ENCODE measurements around the gene CLCF1.

Gene CLCF1

DNA sequence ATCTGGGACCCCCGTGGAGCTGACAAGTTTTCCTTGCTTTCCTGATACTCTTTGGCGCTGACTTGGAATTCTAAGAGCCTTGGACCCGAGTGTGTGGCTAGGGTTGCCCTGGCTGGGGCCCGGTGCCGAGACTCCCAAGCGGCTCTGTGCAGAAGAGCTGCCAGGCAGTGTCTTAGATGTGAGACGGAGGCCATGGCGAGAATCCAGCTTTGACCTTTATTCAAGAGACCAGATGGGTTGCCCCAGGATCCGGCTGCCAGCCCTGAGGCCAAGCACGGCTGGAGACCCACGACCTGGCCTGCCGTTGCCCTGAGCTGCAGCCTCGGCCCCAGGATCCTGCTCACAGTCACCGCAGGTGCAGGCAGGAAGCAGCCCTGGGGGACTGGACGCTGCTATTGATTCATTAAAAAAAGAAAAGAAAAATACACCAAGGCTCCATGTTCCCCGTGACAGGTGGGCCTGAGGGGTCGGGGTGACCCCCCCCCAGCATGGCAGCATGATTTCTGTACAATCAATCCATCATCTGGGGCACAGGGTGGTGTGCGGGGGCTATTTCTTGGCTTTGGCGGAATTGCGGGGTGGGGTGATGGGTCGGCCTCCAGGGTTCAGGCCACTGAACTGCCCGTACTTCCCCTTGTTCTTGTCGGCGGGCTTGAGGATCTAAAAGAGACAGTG is 24.7 kb upstream of the CLCF1 start:
- DNase-seq, result no peak
- H3K4me3 ChIP-seq, result no peak overlapping the region
- peaks cover 0 to 31% (median 25%) of the 10 kb centered on the region in 4 donors for H3K4me1 ChIP-seq
- TF ChIP-seq, protein P1, sequence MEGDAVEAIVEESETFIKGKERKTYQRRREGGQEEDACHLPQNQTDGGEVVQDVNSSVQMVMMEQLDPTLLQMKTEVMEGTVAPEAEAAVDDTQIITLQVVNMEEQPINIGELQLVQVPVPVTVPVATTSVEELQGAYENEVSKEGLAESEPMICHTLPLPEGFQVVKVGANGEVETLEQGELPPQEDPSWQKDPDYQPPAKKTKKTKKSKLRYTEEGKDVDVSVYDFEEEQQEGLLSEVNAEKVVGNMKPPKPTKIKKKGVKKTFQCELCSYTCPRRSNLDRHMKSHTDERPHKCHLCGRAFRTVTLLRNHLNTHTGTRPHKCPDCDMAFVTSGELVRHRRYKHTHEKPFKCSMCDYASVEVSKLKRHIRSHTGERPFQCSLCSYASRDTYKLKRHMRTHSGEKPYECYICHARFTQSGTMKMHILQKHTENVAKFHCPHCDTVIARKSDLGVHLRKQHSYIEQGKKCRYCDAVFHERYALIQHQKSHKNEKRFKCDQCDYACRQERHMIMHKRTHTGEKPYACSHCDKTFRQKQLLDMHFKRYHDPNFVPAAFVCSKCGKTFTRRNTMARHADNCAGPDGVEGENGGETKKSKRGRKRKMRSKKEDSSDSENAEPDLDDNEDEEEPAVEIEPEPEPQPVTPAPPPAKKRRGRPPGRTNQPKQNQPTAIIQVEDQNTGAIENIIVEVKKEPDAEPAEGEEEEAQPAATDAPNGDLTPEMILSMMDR (IDR thresholded peaks at IDR 0.05), result no peak
- no peaks in the 10 kb centered on the region for H3K27me3 ChIP-seq
- no peaks in the 10 kb centered on the region for H3K9me3 ChIP-seq
- H3K27ac ChIP-seq, result no peak overlapping the region
- H3K36me3 ChIP-seq, result peaks cover 21 to 61% (median 43%) of the 10 kb centered on the region in 3 donors
- intact Hi-C loops (cut with DNase I; ENCODE audit: low total_unique reads), result no loop called here

DNA sequence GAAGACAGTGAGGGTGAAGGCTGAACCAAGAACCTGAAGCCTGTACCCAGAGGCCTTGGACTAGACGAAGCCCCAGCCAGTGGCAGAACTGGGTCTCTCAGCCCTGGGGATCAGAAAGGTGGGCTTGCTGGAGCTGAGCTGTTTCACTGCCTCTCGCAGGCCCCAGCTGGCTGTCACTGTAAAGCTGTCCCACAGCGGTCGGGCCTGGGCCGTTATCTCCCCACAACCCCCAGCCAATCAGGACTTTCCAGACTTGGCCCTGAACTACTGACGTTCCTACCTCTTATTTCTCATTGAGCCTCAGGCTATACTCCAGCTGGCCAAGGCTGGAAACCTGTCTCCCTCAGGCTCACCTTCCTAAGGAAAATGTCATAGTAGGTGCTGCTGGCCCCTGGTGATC is 24.1 kb upstream of the CLCF1 start:
- Histone ChIP-seq H3K36me3 (peaks cover 21 to 61% (median 43%) of the 10 kb centered on the region in 3 donors), H3K4me1 (peaks cover 0 to 34% (median 30%) of the 10 kb centered on the region in 4 donors), H3K27ac (no peak overlapping the region), H3K27me3 (no peaks in the 10 kb centered on the region), H3K4me3 (no peak overlapping the region), H3K9me3 (no peaks in the 10 kb centered on the region)
- no peak for DNase-seq
- TF ChIP-seq, protein P1 (IDR thresholded peaks at IDR 0.05), result no peak
- intact Hi-C loops (cut with DNase I; ENCODE audit: low total_unique reads), result no loop called here

DNA sequence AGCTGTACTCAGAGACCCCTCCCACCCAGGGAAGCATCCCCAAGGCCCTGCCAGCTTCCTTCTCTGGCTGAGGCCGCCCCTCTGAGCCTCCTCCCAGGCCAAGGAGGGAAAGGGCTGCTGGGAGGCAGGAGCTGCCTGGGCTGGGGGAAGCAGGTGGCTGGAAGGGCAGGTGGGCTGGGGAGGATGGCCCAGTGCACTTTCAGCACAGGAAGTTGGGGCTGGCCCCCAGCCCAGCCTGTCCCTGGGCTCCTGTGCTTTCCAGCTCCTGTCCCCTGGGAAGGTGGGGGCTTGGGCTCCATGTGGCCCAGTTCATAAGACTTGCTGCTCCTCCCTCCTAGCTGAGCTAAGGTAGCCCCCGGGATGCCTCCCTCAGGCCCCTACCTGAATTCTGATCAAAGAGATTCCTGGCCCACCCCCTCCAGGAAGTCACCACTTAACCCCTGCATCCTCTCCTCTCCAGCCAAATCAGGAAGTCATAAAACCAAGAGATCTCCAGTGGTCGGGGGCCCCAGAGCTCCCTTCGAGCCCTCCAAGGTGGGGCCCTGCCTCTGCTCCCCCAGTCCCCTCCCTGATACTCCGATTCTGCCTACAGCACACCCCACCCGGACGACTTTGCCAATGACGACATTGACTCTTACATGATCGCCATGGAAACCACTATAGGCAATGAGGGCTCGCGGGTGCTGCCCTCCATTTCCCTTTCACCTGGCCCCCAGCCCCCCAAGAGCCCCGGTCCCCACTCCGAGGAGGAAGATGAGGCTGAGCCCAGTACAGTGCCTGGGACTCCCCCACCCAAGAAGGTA is 23.4 kb upstream of the CLCF1 start:
- Histone ChIP-seq H3K27ac (no peak overlapping the region), H3K4me1 (peaks cover 0 to 33% (median 28%) of the 10 kb centered on the region in 4 donors), H3K4me3 (no peak overlapping the region), H3K36me3 (peaks cover 21 to 61% (median 43%) of the 10 kb centered on the region in 3 donors), H3K9me3 (no peaks in the 10 kb centered on the region), H3K27me3 (no peaks in the 10 kb centered on the region)
- TF ChIP-seq, protein P1 (IDR thresholded peaks at IDR 0.05), result no peak
- DNase-seq, result no peak
- intact Hi-C loops (cut with DNase I; ENCODE audit: low total_unique reads), result no loop called here

DNA sequence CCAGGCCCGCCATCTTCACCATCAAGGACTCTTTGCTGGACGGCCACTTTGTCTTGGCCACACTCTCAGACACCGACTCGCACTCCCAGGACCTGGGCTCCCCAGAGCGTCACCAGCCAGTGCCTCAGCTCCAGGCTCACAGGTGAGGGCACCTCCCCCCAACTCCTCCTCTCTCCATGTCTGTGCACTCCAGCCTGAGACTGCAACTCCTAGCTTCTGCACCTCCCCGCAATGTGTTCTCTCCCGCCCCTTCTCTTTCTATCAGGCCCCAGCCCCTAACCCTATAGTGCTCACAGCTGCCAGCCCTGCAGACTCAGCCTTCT is 22.8 kb upstream of the CLCF1 start:
- Histone ChIP-seq H3K36me3 (peaks cover 21 to 61% (median 43%) of the 10 kb centered on the region in 3 donors), H3K27ac (no peak overlapping the region), H3K9me3 (no peaks in the 10 kb centered on the region), H3K27me3 (no peaks in the 10 kb centered on the region), H3K4me3 (no peak overlapping the region), H3K4me1 (peaks cover 0 to 36% (median 29%) of the 10 kb centered on the region in 4 donors)
- no peak for DNase-seq
- TF ChIP-seq, protein P1 (IDR thresholded peaks at IDR 0.05), result no peak
- intact Hi-C loops (cut with DNase I; ENCODE audit: low total_unique reads), result no loop called here

DNA sequence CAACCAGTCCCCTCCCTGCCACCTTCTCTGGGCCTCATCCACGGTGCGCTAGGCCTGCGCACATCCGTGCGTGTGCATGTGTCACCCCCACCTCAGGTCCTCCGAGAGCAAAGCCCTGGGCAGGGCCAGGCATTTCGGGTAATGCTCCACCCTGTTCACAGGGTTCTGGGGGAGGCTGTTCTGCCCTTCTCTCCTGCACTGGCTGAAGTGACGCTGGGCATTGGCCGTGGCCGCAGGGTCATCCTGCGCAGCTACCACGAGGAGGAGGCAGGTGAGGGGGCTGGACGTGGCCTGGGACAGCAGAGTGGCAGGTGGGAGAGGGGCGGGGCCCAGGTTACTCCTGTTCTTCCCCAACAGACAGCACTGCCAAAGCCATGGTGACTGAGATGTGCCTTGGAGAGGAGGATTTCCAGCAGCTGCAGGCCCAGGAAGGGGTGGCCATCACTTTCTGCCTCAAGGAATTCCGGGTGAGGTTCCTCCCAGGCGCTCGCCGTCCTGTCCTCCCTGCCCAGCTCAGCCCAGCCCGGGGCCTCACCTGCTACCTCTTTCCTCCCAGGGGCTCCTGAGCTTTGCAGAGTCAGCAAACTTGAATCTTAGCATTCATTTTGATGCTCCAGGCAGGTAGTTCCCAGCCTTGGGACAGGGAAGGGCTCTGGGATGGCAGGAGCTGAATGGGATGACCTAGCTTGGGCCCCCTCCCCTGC is 22.3 kb upstream of the CLCF1 start:
- intact Hi-C loops (cut with DNase I; ENCODE audit: low total_unique reads), result no loop called here
- no peak for DNase-seq
- H3K9me3 ChIP-seq, result no peaks in the 10 kb centered on the region
- no peak overlapping the region for H3K4me3 ChIP-seq
- H3K27ac ChIP-seq, result no peak overlapping the region
- H3K4me1 ChIP-seq, result peaks cover 0 to 38% (median 32%) of the 10 kb centered on the region in 4 donors
- TF ChIP-seq, protein P1 (IDR thresholded peaks at IDR 0.05), result no peak
- peaks cover 21 to 61% (median 43%) of the 10 kb centered on the region in 3 donors for H3K36me3 ChIP-seq
- no peaks in the 10 kb centered on the region for H3K27me3 ChIP-seq
